Heart right ventricle (tissue), 16 donors: Measurements from ENCODE around the gene NIPBL. TPM values are rescaled to one million over a fixed set of nuclear protein-coding genes. Genes with fewer than 3 reads are reported as not detected.

Source experiments
- ATAC-seq, 8 donors: fragments of 200-7000 bp; cut with Tn5 transposase; one replicate each; pipeline ENCODE4 v1.9.1; 2020; ENCODE audit warnings: mild to moderate bottlenecking in 8 of 8, moderate library complexity in 8 of 8, moderate number of reproducible peaks in 1 of 8
- DNase-seq, 2 donors: peaks; one replicate each; pipeline ENCODE4 v3.0.0-alpha.2; 2020
- H3K27ac ChIP-seq, 10 donors: fragments of 200-600 bp; sonication (generic) in 2 of 10; one replicate each; pipeline versions ENCODE4 v1.5.0 to v1.8.0; 2020 to 2022; ENCODE audit warnings: mild to moderate bottlenecking in 3 of 10
- H3K27me3 ChIP-seq, 7 donors: fragments of 200-600 bp; one replicate each; pipeline ENCODE4 v1.8.0; 2021 to 2022; ENCODE audit warnings: mild to moderate bottlenecking in 2 of 7
- H3K36me3 ChIP-seq, 9 donors: fragments of 200-600 bp; sonication (generic) in 1 of 9; one replicate each; pipeline versions ENCODE4 v1.5.0 to v1.8.0; 2020 to 2022; ENCODE audit warnings: mild to moderate bottlenecking in 2 of 9
- H3K4me1 ChIP-seq, 9 donors: fragments of 200-600 bp; sonication (generic) in 1 of 9; one replicate each; pipeline versions ENCODE4 v1.5.0 to v1.8.0; 2020 to 2022; ENCODE audit warnings: mild to moderate bottlenecking in 4 of 9
- H3K4me3 ChIP-seq, 10 donors: fragments of 200-600 bp; sonication (generic) in 2 of 10; one replicate each; pipeline versions ENCODE4 v1.5.0 to v1.8.0; 2020 to 2022; ENCODE audit warnings: mild to moderate bottlenecking in 7 of 10, moderate library complexity in 2 of 10
- H3K9me3 ChIP-seq, 11 donors: fragments of 200-600 bp in 10 of 11; sonication (generic) in 2 of 11; one replicate each; pipeline versions ENCODE4 v1.5.0 to v1.8.0; 2013 to 2022; ENCODE audit warnings: mild to moderate bottlenecking in 2 of 11, control low read depth in 1 of 11, moderate library complexity in 1 of 11
- CTCF ChIP-seq, 9 donors: fragments of 200-600 bp; sonication (generic) in 2 of 9; IDR thresholded peaks; one replicate each; pipeline versions ENCODE4 v1.5.0 to v1.8.0; 2021 to 2022; ENCODE audit warnings: antibody characterized with exemption in 9 of 9, mild to moderate bottlenecking in 5 of 9, moderate library complexity in 1 of 9
- WGBS, 2 donors: extraction: QIAGEN DNeasy Blood & Tissue Kit; methylation state at CpG; one replicate each; pipeline ENCODE4 v1.1.7; 2013; ENCODE audit warnings: inconsistent platforms in 1 of 2; 5-methylcytosine and 5-hydroxymethylcytosine counted together
- intact Hi-C, 10 donors: fragments of 100-400 bp; cut with DNase I; formaldehyde crosslinking; loops; one replicate each; pipeline versions ENCODE4 v1.11.1 to v1.14.2; 2022
- polyA plus RNA-seq, 2 donors: library from polyadenylated mRNA; stranded (reverse); fragments of 200-250 nt; gene quantifications; one replicate each; pipeline ENCODE4 v1.2.3, GENCODE V29; 2013
- total RNA-seq, 10 donors: library from RNA; stranded (reverse); fragmentation: NEBNext Ultra II Directional in 3 of 10; extraction: Animal tissue kit (Norgen Biotek cat#: 25700) in 3 of 10; gene quantifications; one replicate each; pipeline versions ENCODE4 v1.2.1 to v1.2.4, GENCODE V29; 2021 to 2023
- donor health status: Arrhythmogenic right ventricular cardiomyopathy.
- donor health status: ischemic (EF 13 %, LVEDD 7.1; RV severe dilation, severe dysfunction).
- donor health status: healthy with polysubstance abuse.
- donor health status: DM: no; HTN: yes; CAD: no.
- donor health status: DM: no; HTN: no; CAD: no.
- donor health status: ischemic (EF 25% LVEDD 6.9; RV normal size, moderate dysfunction).
- donor health status: ischemic (EF 25% LVEDD 5.7; RV mildly dilated, moderate dysfunction).
- donor health status: healthy.
- donor health status: DM: yes; HTN: yes; CAD: no.
- donor health status: Ischemic cardiomyopathy.
- donor health status: ischemic (EF 35%, LVEDD 5.7; RV mildly dilated, moderate dysfunction).
- donor health status: nonischemic (EF 11% LVEDD 7.7; RV severe dilation, severe dysfunction).
- donor health status: DM: yes; HTN: yes; CAD: no.
- donor health status: PGD.
- donor health status: ischemic (EF 29% LVEDD 5.4; RV normal size, mild dysfunction).
- donor health status: nonischemic (EF 23%, LVEDD 6.1; RV moderate dilation, normal function).

Gene NIPBL
- total and polyA plus RNA-seq, 12 donors, result 9.9 to 52.3 (median 43.3) TPM

GRCh38 chr5:36928947-36929346 lies 52.4 kb downstream of the NIPBL start:
- H3K27ac ChIP-seq, result no peak overlapping the region
- H3K9me3 ChIP-seq, result peaks cover 0 to 7% (median 0%) of the 10 kb centered on the region in 11 donors
- H3K4me3 ChIP-seq, result no peak overlapping the region
- TF ChIP-seq CTCF (IDR thresholded peaks at IDR 0.05), result no peak
- no peaks in the 10 kb centered on the region for H3K27me3 ChIP-seq
- no peaks in the 10 kb centered on the region for H3K36me3 ChIP-seq
- 20 to 29% methylated on average over 1 of the region's 1 CpG for WGBS, 2 donors
- H3K4me1 ChIP-seq, result peaks cover 0 to 62% (median 41%) of the 10 kb centered on the region in 9 donors
- ATAC-seq (no peak), DNase-seq (no peak)
- intact Hi-C loops, result no loop called here

GRCh38 chr5:36929438-36929837 lies 52.9 kb downstream of the NIPBL start:
- H3K36me3 ChIP-seq, result no peaks in the 10 kb centered on the region
- TF ChIP-seq CTCF (IDR thresholded peaks at IDR 0.05), result no peak

GRCh38 chr5:36932056-36932455 lies 55.5 kb downstream of the NIPBL start:
- DNase-seq (no peak), ATAC-seq (no peak)
- H3K27me3 ChIP-seq, result no peaks in the 10 kb centered on the region
- H3K4me1 ChIP-seq, result peaks cover 0 to 74% (median 47%) of the 10 kb centered on the region in 9 donors
- no peaks in the 10 kb centered on the region for H3K36me3 ChIP-seq
- 95 to 96% methylated on average over 4 of the region's 4 CpGs for WGBS, 2 donors
- no peak for TF ChIP-seq CTCF (IDR thresholded peaks at IDR 0.05)
- intact Hi-C loops, result loop anchor here in 1 of 10 donors (5.0 kb wide), 1 partner anchor 35 kb away; no protein-coding TSS in a partner anchor
- H3K4me3 ChIP-seq, result no peak overlapping the region
- no peak overlapping the region for H3K27ac ChIP-seq
- H3K9me3 ChIP-seq, result peaks cover 0 to 7% (median 0%) of the 10 kb centered on the region in 11 donors

More at GRCh38 chr5:36929438-36929837, 52.9 kb downstream of the NIPBL start:
- DNase-seq (no peak), ATAC-seq (no peak)
- peaks cover 0 to 62% (median 44%) of the 10 kb centered on the region in 9 donors for H3K4me1 ChIP-seq
- intact Hi-C loops, result no loop called here
- no peak overlapping the region for H3K27ac ChIP-seq
- H3K9me3 ChIP-seq, result peaks cover 0 to 7% (median 0%) of the 10 kb centered on the region in 11 donors
- no peaks in the 10 kb centered on the region for H3K27me3 ChIP-seq
- H3K4me3 ChIP-seq, result no peak overlapping the region

- TF ChIP-seq CTCF (IDR thresholded peaks at IDR 0.05), result no peak
- DNase-seq (no peak), ATAC-seq (no peak)
- Histone ChIP-seq H3K36me3 (no peaks in the 10 kb centered on the region), H3K27ac (no peak overlapping the region), H3K9me3 (peaks cover 0 to 7% (median 0%) of the 10 kb centered on the region in 11 donors), H3K27me3 (no peaks in the 10 kb centered on the region), H3K4me1 (peaks cover 0 to 77% (median 53%) of the 10 kb centered on the region in 9 donors), H3K4me3 (no peak overlapping the region)
- intact Hi-C loops, result loop anchor here in 1 of 10 donors (5.0 kb wide), 1 partner anchor 35 kb away; no protein-coding TSS in a partner anchor
- 94 to 97% methylated on average over 1 of the region's 1 CpG for WGBS, 2 donors
These were observed 56.1 kb downstream of the NIPBL start for GRCh38 chr5:36932699-36933098.
